Fibroblast of skin of left quadriceps (primary cell): ENCODE results near the gene COL23A1.

Experiments
- DNase-seq, 2 experiments: peaks; one replicate each; pipeline ENCODE4 v3.0.0-alpha.2; 2013; ENCODE audit warnings: low read depth in 2 of 2

COL23A1 gene

GRCh38 chr5:178227929-178228328 is 362.3 kb downstream of the COL23A1 start:
- DNase-seq: no peak

GRCh38 chr5:178227138-178227659 is 363.0 kb downstream of the COL23A1 start:
- no peak for DNase-seq

- no peak for DNase-seq
These were observed 365.0 kb downstream of the COL23A1 start for GRCh38 chr5:178225174-178225573.

GRCh38 chr5:178224403-178224802 is 365.8 kb downstream of the COL23A1 start:
- DNase-seq: no peak

GRCh38 chr5:178223828-178224335 is 366.3 kb downstream of the COL23A1 start:
- no peak for DNase-seq

- no peak for DNase-seq
These were observed 366.9 kb downstream of the COL23A1 start for GRCh38 chr5:178223196-178223773.

GRCh38 chr5:178222292-178222691 is 367.9 kb downstream of the COL23A1 start:
- DNase-seq: no peak

- no peak for DNase-seq
These were observed 368.3 kb downstream of the COL23A1 start for GRCh38 chr5:178221853-178222252.

- DNase-seq: no peak
These were observed 368.9 kb downstream of the COL23A1 start for GRCh38 chr5:178221282-178221681.

- no peak for DNase-seq
These were observed 371.4 kb downstream of the COL23A1 start for GRCh38 chr5:178218827-178219226.

GRCh38 chr5:178218237-178218776 is 371.9 kb downstream of the COL23A1 start:
- DNase-seq: no peak

GRCh38 chr5:178216779-178217178 is 373.4 kb downstream of the COL23A1 start:
- no peak for DNase-seq

GRCh38 chr5:178216088-178216534 is 374.1 kb downstream of the COL23A1 start:
- DNase-seq: no peak

- no peak for DNase-seq
These were observed 374.8 kb downstream of the COL23A1 start for GRCh38 chr5:178215280-178216002.

- DNase-seq: no peak
These were observed 375.9 kb downstream of the COL23A1 start for GRCh38 chr5:178214160-178214803.

GRCh38 chr5:178213748-178214151 is 376.4 kb downstream of the COL23A1 start:
- DNase-seq: no peak

GRCh38 chr5:178213003-178213461 is 377.2 kb downstream of the COL23A1 start:
- DNase-seq: no peak

GRCh38 chr5:178212241-178213002 is 377.8 kb downstream of the COL23A1 start:
- DNase-seq: no peak

- DNase-seq: no peak
These were observed 378.8 kb downstream of the COL23A1 start for GRCh38 chr5:178211095-178212048.

GRCh38 chr5:178210686-178211085 is 379.5 kb downstream of the COL23A1 start:
- no peak for DNase-seq
